Duodenal mucosa (tissue), 2 donors: Measurements from ENCODE around the gene TTC22.

Experiments used
- H3K27ac ChIP-seq: one replicate; pipeline ENCODE4 v1.7.0; 2013; ENCODE audit warnings: low read depth, low read length
- H3K27me3 ChIP-seq, 2 donors: one replicate each; pipeline ENCODE4 v1.7.0; 2013; ENCODE audit warnings: low read length in 2 of 2, control low read depth in 1 of 2; ENCODE audit not compliant: insufficient read depth in 2 of 2, control insufficient read depth in 1 of 2
- H3K36me3 ChIP-seq, 2 donors: one replicate each; pipeline ENCODE4 v1.7.0; 2013; ENCODE audit warnings: low read length in 2 of 2, control low read depth in 1 of 2; ENCODE audit not compliant: insufficient read depth in 2 of 2, control insufficient read depth in 1 of 2
- H3K4me1 ChIP-seq, 2 donors: one replicate each; pipeline ENCODE4 v1.7.0; 2013; ENCODE audit warnings: low read length in 2 of 2, control low read depth in 1 of 2; ENCODE audit not compliant: insufficient read depth in 2 of 2, control insufficient read depth in 1 of 2
- H3K4me3 ChIP-seq, 2 donors: one replicate each; pipeline ENCODE4 v1.7.0; 2013; ENCODE audit warnings: low read length in 2 of 2, low read depth in 1 of 2
- H3K9ac ChIP-seq, 2 donors: one replicate each; pipeline ENCODE4 v1.7.0; 2013; ENCODE audit warnings: low read length in 2 of 2, low read depth in 1 of 2
- H3K9me3 ChIP-seq, 2 donors: one replicate each; pipeline ENCODE4 v1.7.0; 2013; ENCODE audit warnings: low read length in 2 of 2, control low read depth in 1 of 2; ENCODE audit not compliant: control insufficient read depth in 1 of 2

Gene TTC22

DNA sequence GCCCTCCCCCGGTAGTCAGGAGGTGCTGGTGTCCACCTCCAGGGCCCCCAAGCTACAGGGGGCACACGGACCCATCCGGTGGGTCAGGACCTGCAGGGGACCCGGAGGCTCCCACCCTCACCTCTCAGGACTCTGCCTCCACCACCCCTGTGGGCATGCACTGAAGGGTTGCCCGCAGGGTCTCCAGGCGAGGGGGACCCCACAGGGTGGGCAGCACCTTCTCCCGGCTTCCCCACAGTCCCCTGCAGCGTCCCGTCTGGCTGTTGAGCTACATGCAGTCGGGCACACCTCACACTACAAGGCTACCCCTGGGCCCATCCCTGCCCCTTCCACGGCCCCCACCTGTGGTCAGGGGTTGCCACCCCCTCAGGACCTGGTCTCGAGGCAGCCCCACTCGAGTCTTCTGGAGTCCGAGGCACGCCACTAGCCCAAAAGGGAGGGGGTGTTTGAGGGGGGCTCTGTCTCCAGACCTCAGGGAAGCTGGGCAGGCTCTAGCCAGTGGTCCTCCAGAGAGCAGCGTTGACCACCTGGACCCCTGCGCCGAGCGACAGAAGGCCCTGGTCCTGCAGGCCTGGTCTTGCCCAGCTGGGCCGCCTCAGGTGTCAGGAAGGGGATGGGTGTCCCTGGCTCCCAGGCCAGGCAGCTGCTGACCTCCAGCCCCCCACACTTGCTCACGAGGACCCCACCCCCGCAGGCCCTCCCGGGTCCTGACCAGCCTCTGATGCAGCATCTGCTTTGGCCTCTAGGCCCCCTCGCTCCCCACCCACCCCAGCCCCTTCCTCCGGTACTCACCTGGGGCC is 46.4 kb downstream of the TTC22 start:
- no peaks in the 10 kb centered on the region for H3K27me3 ChIP-seq
- H3K9me3 ChIP-seq, result no peaks in the 10 kb centered on the region
- H3K36me3 ChIP-seq, result peaks cover 11 to 18% of the 10 kb centered on the region in 2 donors
- H3K4me3 ChIP-seq, result no peak overlapping the region
- H3K27ac ChIP-seq, result no peak overlapping the region
- no peak overlapping the region for H3K9ac ChIP-seq
- H3K4me1 ChIP-seq, result no peaks in the 10 kb centered on the region

DNA sequence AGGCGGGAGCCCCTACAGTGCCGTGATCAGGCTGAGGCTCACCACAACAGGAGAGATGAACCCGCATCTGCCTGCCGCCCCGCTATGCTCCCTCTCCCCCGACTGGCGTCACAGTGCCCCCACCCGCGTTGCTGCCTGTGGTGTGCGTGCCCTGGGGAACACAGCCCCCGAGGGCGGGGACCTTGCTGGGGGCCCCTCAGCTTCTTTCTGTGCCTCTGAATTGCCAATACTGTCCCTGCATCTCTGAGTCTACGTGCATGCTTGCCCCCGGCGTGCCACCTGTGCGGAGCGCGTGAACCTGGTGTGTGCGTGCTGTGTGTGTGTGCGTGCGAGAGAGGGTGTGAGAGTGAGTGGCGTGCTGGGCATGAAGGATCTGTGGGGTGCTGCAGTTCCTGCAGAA is 47.1 kb downstream of the TTC22 start:
- H3K36me3 ChIP-seq, result peaks cover 11 to 18% of the 10 kb centered on the region in 2 donors
- no peaks in the 10 kb centered on the region for H3K27me3 ChIP-seq
- no peak overlapping the region for H3K27ac ChIP-seq
- H3K9ac ChIP-seq, result no peak overlapping the region
- no peak overlapping the region for H3K4me3 ChIP-seq
- H3K4me1 ChIP-seq, result no peaks in the 10 kb centered on the region
- no peaks in the 10 kb centered on the region for H3K9me3 ChIP-seq

DNA sequence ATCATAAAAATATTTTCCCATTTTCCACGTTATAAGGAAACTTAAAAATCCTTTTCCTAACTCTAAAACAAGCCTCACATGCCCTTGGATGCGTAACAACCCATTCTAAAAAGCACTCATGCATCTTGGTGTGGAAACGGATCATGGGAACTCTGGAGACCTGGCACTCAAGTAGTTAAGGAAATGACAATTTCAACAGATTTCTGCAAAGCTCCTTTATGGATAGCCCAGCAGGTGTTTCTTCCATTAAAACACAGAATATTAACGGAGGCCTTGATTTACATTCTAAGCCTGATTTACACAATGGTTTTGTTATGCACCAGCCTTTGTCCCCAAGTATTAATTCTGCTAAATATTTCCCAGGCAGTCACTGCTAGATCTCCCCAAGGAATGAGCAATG is 49.7 kb downstream of the TTC22 start:
- Histone ChIP-seq H3K27me3 (no peaks in the 10 kb centered on the region), H3K36me3 (no peaks in the 10 kb centered on the region), H3K9me3 (no peaks in the 10 kb centered on the region), H3K4me3 (no peak overlapping the region), H3K27ac (no peak overlapping the region), H3K4me1 (no peaks in the 10 kb centered on the region), H3K9ac (no peak overlapping the region)

DNA sequence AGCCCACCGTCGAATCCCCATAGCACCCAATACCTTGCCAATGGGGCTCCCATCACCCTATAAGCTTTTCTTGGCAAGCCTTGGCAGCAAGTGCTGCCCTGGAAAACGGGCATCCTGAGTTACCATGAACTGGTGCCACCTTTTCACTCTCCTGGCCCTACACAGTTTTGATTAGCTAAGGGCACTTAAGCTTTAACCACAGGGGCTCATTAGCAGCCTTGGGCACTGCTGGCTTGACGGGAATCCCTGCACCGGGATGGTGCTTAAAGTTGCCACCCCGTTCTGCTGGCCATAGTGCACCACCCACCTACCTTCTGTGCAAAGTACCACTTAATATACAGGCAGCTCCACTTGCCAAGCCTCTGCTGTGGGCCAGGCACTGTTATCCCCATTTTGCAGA is 50.5 kb downstream of the TTC22 start:
- H3K9me3 ChIP-seq, result no peaks in the 10 kb centered on the region
- H3K27ac ChIP-seq, result no peak overlapping the region
- H3K27me3 ChIP-seq, result no peaks in the 10 kb centered on the region
- no peak overlapping the region for H3K9ac ChIP-seq
- H3K36me3 ChIP-seq, result no peaks in the 10 kb centered on the region
- H3K4me1 ChIP-seq, result no peaks in the 10 kb centered on the region
- H3K4me3 ChIP-seq, result no peak overlapping the region

DNA sequence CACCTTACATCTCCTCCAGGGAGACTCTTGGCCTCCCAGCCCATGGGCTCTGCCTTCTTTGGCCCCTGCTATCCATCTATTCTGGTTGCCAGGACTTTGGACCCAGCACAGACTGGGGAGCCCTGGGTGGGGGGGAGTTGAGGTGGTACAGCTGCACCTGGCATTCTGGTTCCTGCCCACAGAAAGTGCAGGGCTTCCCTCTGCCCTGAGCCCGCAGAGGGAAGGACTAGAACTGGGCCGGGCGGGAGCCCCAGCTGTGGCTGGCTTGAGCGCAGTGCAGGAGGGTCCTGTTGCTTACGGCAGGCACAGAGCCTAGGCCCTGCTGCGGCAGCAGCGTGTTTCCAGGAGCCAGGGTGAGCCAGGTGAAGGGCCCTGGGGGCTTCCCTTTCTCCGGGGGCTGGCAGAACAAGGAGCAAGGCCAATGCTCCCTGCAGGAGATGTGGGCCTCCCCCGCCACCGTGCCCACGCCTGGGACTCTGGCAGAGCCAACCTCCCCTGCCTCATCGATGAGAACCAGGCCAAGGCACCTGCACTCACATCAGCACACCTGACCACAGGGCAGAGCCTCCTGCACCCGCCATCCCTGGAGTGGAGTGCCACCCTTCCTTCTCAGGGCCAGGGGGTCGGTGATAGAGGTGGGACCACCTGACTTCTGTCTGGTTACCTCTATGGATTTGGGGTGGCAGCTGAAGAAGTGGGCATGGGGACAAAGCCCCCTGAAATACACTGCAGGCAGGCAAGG is 52.9 kb downstream of the TTC22 start:
- Histone ChIP-seq H3K9me3 (no peaks in the 10 kb centered on the region), H3K27ac (no peak overlapping the region), H3K4me1 (no peaks in the 10 kb centered on the region), H3K36me3 (peaks cover 3 to 6% of the 10 kb centered on the region in 2 donors), H3K4me3 (no peak overlapping the region), H3K27me3 (no peaks in the 10 kb centered on the region), H3K9ac (no peak overlapping the region)

DNA sequence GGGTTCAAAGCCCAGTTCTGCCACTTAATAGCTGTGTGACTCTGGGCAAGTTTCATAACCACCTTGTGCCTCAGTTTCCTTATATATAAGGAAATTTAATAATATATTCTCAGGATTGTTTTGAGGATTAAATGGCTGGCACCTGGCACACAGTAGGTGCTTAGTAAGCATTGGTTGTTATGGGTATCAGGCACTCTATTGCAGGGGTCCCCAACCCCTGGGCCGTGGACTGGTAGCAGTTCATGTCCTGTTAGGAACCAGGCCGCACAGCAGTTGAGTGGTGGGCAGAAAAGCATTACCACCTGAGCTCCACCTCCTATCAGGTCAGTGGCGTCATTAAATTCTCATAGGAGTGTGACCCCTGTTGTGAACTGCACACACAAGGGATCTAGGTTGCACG is 55.3 kb downstream of the TTC22 start:
- H3K36me3 ChIP-seq, result peaks cover 10 to 24% of the 10 kb centered on the region in 2 donors

DNA sequence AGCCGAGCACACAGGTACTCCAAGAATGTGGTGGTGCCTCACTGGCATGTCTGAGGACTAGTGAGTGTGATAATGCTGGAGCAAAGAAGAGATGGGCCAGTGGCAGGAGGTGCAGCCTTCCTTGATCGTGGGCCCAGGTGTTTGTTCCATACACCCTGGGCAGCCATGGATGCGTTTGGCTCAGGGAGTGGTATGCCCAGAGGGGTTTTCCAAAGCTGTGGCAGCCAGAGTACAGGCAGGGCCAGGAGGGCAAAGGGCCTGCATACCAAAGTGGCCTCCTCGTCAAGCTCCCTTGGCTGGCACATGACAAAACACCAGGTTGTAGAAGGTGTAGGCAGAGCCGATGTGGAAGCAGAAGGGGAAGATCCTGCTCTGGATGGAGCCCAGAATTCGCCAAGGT is 55.8 kb downstream of the TTC22 start:
- H3K4me3 ChIP-seq, result no peak overlapping the region
- no peak overlapping the region for H3K27ac ChIP-seq
- H3K9ac ChIP-seq, result no peak overlapping the region
- H3K9me3 ChIP-seq, result no peaks in the 10 kb centered on the region
- no peaks in the 10 kb centered on the region for H3K27me3 ChIP-seq
- H3K36me3 ChIP-seq, result peaks cover 10 to 30% of the 10 kb centered on the region in 2 donors
- no peaks in the 10 kb centered on the region for H3K4me1 ChIP-seq

More for the DNA sequence above, 55.3 kb downstream of the TTC22 start:
- no peak overlapping the region for H3K27ac ChIP-seq
- H3K4me3 ChIP-seq, result no peak overlapping the region
- no peaks in the 10 kb centered on the region for H3K9me3 ChIP-seq
- H3K4me1 ChIP-seq, result no peaks in the 10 kb centered on the region
- no peaks in the 10 kb centered on the region for H3K27me3 ChIP-seq
- no peak overlapping the region for H3K9ac ChIP-seq

DNA sequence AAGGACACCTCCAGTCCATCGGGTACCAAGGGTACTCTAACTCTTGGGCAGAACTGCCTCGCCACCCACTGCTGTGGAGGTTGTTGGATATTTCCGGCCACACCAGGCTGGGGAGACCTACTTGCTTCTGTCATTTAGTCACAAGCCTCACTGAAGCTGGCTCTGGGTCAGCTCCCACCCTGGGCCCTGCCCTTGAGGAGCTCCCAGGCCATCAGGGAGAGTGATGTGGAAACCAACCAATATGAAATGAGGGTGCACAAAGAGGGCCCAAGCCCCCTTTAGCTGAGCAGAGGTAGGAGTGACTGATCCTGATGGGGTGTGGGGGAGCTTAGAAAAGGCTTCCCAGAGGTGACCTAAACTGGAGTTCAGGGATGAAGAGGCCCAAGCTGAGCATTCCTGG is 56.4 kb downstream of the TTC22 start:
- Histone ChIP-seq H3K9ac (no peak overlapping the region), H3K4me3 (no peak overlapping the region), H3K36me3 (peaks cover 10 to 36% of the 10 kb centered on the region in 2 donors), H3K27ac (no peak overlapping the region), H3K9me3 (no peaks in the 10 kb centered on the region), H3K27me3 (no peaks in the 10 kb centered on the region), H3K4me1 (no peaks in the 10 kb centered on the region)

DNA sequence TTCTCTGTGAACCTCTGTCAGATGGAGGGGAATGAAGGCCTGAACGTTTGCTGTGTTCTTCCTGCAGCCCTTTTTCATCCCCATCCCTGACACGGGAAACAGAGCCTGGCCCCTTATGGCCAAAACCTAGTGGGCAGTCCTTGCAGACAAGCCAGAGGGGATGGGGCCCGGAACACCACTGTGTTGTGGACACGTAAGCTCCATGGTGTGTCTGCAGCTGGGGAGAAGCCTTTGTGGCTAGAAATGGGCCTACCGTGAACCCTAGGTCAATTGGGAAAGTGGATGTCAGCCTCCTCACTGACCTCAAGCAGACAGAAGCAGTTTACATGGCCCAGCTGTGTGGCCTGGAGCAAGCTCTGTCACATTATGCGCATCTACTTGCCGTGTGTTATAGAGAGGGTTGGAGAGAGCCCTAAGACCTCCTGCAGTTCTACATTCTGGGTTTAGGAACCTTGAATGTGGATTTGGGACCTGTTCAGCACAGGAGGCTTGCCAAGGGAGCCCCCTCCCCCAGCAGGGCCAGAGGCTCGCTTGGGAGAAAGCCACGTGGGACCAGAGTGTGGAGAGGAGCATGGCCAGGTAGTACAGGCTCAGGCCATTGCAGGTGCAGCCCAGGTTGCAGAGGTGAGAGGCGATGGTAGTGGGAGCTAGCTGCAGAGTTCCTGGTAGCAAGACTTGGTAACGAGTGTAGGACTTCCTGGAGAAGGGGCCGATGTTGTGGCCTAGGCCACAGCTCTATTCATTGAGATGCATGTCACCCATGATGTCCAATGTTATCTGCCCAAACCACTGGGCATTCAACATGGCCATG is 57.5 kb downstream of the TTC22 start:
- Histone ChIP-seq H3K36me3 (peaks cover 14 to 46% of the 10 kb centered on the region in 2 donors), H3K27ac (no peak overlapping the region), H3K9ac (no peak overlapping the region), H3K4me3 (no peak overlapping the region), H3K4me1 (no peaks in the 10 kb centered on the region), H3K9me3 (no peaks in the 10 kb centered on the region), H3K27me3 (no peaks in the 10 kb centered on the region)

DNA sequence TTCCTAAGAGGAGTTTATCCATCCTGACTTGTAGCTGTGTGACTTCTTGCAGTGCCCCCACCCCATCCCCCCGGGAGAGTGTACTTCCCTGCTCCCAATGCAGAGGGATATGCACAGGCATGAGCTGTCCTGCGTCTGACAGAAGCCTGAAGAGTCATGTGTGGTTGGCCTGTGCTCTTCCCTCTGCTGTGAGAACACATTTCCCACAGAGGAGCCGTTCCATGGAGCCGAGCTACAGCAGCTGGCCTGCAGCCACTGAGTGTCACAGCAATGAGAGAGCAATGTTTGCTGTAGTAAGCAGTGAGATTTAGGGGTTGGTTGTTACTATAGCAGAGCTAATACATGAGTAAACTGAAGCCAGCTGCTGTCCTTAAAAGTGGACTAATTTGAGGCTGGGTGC is 58.8 kb downstream of the TTC22 start:
- H3K4me3 ChIP-seq, result no peak overlapping the region
- no peaks in the 10 kb centered on the region for H3K27me3 ChIP-seq
- peaks cover 18 to 58% of the 10 kb centered on the region in 2 donors for H3K36me3 ChIP-seq
- H3K9me3 ChIP-seq, result no peaks in the 10 kb centered on the region
- no peak overlapping the region for H3K27ac ChIP-seq
- no peak overlapping the region for H3K9ac ChIP-seq
- H3K4me1 ChIP-seq, result no peaks in the 10 kb centered on the region
